Right kidney (tissue), 9 donors: ENCODE results near the gene ITPRID1.
"Not testable (repeated sequence)": the region's sequence is repeated elsewhere in the genome, so short reads cannot be mapped to it uniquely, and the experiment has no call there.

Experiments
- DNase-seq: peaks from one replicate; pipeline ENCODE4 v3.0.0-alpha.2; 2016
- long read RNA-seq, 8 donors: transcript quantifications; one replicate each; lab custom pipeline, GENCODE V29; 2026

ITPRID1 gene
- long read RNA-seq, donor 1: 0 reads
- long read RNA-seq, donor 2: 0 reads
- long read RNA-seq, donor 3: 0 reads
- long read RNA-seq, donor 4: 0 reads
- long read RNA-seq, donor 5: 0 reads
- long read RNA-seq, donor 6: 0 reads
- long read RNA-seq, donor 7: 0 reads
- long read RNA-seq, donor 8: 0 reads

- no peak for DNase-seq
These were observed at the start of gene ITPRID1 for GRCh38 chr7:31513790-31514189. Gene ITPRID1, plus strand, starts transcription at chr7:31514090. Its CDS starts 38,935 bp downstream, at chr7:31553025.

GRCh38 chr7:31464601-31465000 is 49.3 kb upstream of the ITPRID1 start:
- DNase-seq: no peak

- no peak for DNase-seq
These were observed 48.6 kb upstream of the ITPRID1 start for GRCh38 chr7:31465285-31465684.

- DNase-seq: no peak
These were observed 47.9 kb upstream of the ITPRID1 start for GRCh38 chr7:31466036-31466435.

GRCh38 chr7:31470883-31471282 is 43.0 kb upstream of the ITPRID1 start:
- not testable (repeated sequence) for DNase-seq

- no peak for DNase-seq
These were observed 38.5 kb upstream of the ITPRID1 start for GRCh38 chr7:31475368-31475767.

GRCh38 chr7:31476073-31476745 is 37.7 kb upstream of the ITPRID1 start:
- DNase-seq: no peak

GRCh38 chr7:31476941-31477677 is 36.8 kb upstream of the ITPRID1 start:
- no peak for DNase-seq

- DNase-seq: no peak
These were observed 35.9 kb upstream of the ITPRID1 start for GRCh38 chr7:31478018-31478417.

- DNase-seq: no peak
These were observed 35.2 kb upstream of the ITPRID1 start for GRCh38 chr7:31478721-31479120.

GRCh38 chr7:31487071-31487470 is 26.8 kb upstream of the ITPRID1 start:
- DNase-seq: no peak

GRCh38 chr7:31487476-31487875 is 26.4 kb upstream of the ITPRID1 start:
- no peak for DNase-seq

GRCh38 chr7:31488562-31489203 is 25.2 kb upstream of the ITPRID1 start:
- no peak for DNase-seq

- no peak for DNase-seq
These were observed 23.0 kb upstream of the ITPRID1 start for GRCh38 chr7:31490796-31491314.

GRCh38 chr7:31492086-31492485 is 21.8 kb upstream of the ITPRID1 start:
- DNase-seq: no peak

GRCh38 chr7:31493714-31494181 is 20.1 kb upstream of the ITPRID1 start:
- no peak for DNase-seq

GRCh38 chr7:31494421-31494820 is 19.5 kb upstream of the ITPRID1 start:
- DNase-seq: no peak

- DNase-seq: no peak
These were observed 18.2 kb upstream of the ITPRID1 start for GRCh38 chr7:31495653-31496052.

GRCh38 chr7:31497516-31497915 is 16.4 kb upstream of the ITPRID1 start:
- no peak for DNase-seq

- no peak for DNase-seq
These were observed 13.2 kb upstream of the ITPRID1 start for GRCh38 chr7:31500656-31501055.

GRCh38 chr7:31508823-31509222 is 5.1 kb upstream of the ITPRID1 start:
- no peak for DNase-seq

GRCh38 chr7:31512166-31512565 is 1.7 kb upstream of the ITPRID1 start:
- no peak for DNase-seq
